Osteoblast (primary cell): ENCODE results near the gene CDK2. TPM values are rescaled to one million over a fixed set of nuclear protein-coding genes. Genes with fewer than 3 reads are reported as not detected.
A peak's percentile ranks its signal among the peaks of the same experiment; 100 is the strongest.

Experiments
- DNase-seq: peaks from one replicate; pipeline ENCODE4 v3.0.0; 2011; ENCODE audit warnings: low spot score, mixed read lengths; ENCODE audit not compliant: insufficient read length; ENCODE audit errors: missing footprints
- H2AFZ ChIP-seq: 2 replicates; pipeline ENCODE4 v1.6.0; 2011; ENCODE audit warnings: mild to moderate bottlenecking, low read length
- H3K27ac ChIP-seq: 2 replicates; pipeline ENCODE4 v1.5.1; 2011; ENCODE audit warnings: mild to moderate bottlenecking, low read depth, low read length, moderate library complexity
- H3K27me3 ChIP-seq: 2 replicates; pipeline ENCODE4 v1.6.0; 2012; ENCODE audit warnings: mild to moderate bottlenecking, control low read depth, inconsistent platforms, low read length, moderate library complexity; ENCODE audit not compliant: insufficient read depth
- H3K36me3 ChIP-seq: 2 replicates; pipeline ENCODE4 v1.5.1; 2011; ENCODE audit warnings: mild to moderate bottlenecking, low read length, control low read depth, moderate library complexity; ENCODE audit not compliant: insufficient read depth
- H3K4me1 ChIP-seq: 2 replicates; pipeline ENCODE4 v1.5.1; 2011; ENCODE audit warnings: mild to moderate bottlenecking, low read length, control low read depth, moderate library complexity; ENCODE audit not compliant: insufficient read depth
- H3K4me2 ChIP-seq: 2 replicates; pipeline ENCODE4 v1.6.0; 2011; ENCODE audit warnings: mild to moderate bottlenecking, low read length; ENCODE audit not compliant: insufficient read depth
- H3K4me3 ChIP-seq: fragments of 200-600 bp; sonication (generic); 3 replicates; pipeline ENCODE4 v1.5.1; 2012; ENCODE audit warnings: mild to moderate bottlenecking, low read length, inconsistent platforms; ENCODE audit not compliant: insufficient read depth
- H3K79me2 ChIP-seq: 2 replicates; pipeline ENCODE4 v1.6.0; 2012; ENCODE audit warnings: mild to moderate bottlenecking, low read length, control low read depth, inconsistent platforms; ENCODE audit not compliant: insufficient read depth
- H3K9me3 ChIP-seq: 2 replicates; pipeline ENCODE4 v1.5.1; 2011; ENCODE audit warnings: low read depth, low read length, control low read depth
- H4K20me1 ChIP-seq: 2 replicates; pipeline ENCODE4 v1.6.0; 2012; ENCODE audit warnings: mild to moderate bottlenecking, low read length, control low read depth; ENCODE audit not compliant: insufficient read depth
- CTCF ChIP-seq: IDR thresholded peaks from 2 replicates; pipeline ENCODE4 v1.5.1; 2011; ENCODE audit warnings: mild to moderate bottlenecking, low read depth, low read length, moderate library complexity; ENCODE audit errors: extremely low read depth
- total RNA-seq: library from RNA; depleted of rRNA; stranded (reverse); fragments of >200 nt; gene quantifications from 2 replicates; pipeline ENCODE4 v1.2.3, GENCODE V29; 2012

Gene CDK2
- total RNA-seq, 1 donor = 13.4 TPM

GRCh38 chr12:55965941-55966407 lies 656 bp upstream of the CDK2 start, which contains the start of gene PMEL:
Gene PMEL, minus strand, starts transcription at chr12:55966042. Its CDS starts 31 bp downstream, at chr12:55966011.
- TF ChIP-seq CTCF = no peak
- Histone ChIP-seq H3K4me1 (peaks cover 18% of the 10 kb centered on the region), H3K4me2 (peak within 1 kb of the TSS; percentile 97), H3K27ac (peak within 1 kb of the TSS; percentile 83), H3K79me2 (peaks cover 22% of the 10 kb centered on the region), H3K4me3 (peak within 1 kb of the TSS; percentile 98), H2AFZ (peak within 1 kb of the TSS; percentile 98), H3K27me3 (no peaks in the 10 kb centered on the region), H3K9me3 (no peaks in the 10 kb centered on the region), H3K36me3 (no peaks in the 10 kb centered on the region), H4K20me1 (no peaks in the 10 kb centered on the region)
- peak; percentile 75 for DNase-seq

GRCh38 chr12:55969356-55969755 lies 2.7 kb downstream of the CDK2 start:
- Histone ChIP-seq H3K27me3 (no peaks in the 10 kb centered on the region), H4K20me1 (no peaks in the 10 kb centered on the region), H3K79me2 (peaks cover 27% of the 10 kb centered on the region), H3K36me3 (no peaks in the 10 kb centered on the region), H3K4me3 (no peak overlapping the region), H3K27ac (no peak overlapping the region), H3K4me2 (no peak overlapping the region), H3K9me3 (no peaks in the 10 kb centered on the region), H3K4me1 (peaks cover 36% of the 10 kb centered on the region), H2AFZ (no peak overlapping the region)
- no peak for DNase-seq
- no peak for TF ChIP-seq CTCF

GRCh38 chr12:55970775-55971174 lies 4.1 kb downstream of the CDK2 start:
- H4K20me1 ChIP-seq = peaks cover 5% of the 10 kb centered on the region
- no peak for TF ChIP-seq CTCF

GRCh38 chr12:55972042-55972441 lies 5.4 kb downstream of the CDK2 start:
- H3K9me3 ChIP-seq = no peaks in the 10 kb centered on the region
- peaks cover 8% of the 10 kb centered on the region for H3K36me3 ChIP-seq
- H3K27me3 ChIP-seq = no peaks in the 10 kb centered on the region
- H3K27ac ChIP-seq = peak overlapping the region; percentile 99
- peaks cover 37% of the 10 kb centered on the region for H3K4me1 ChIP-seq
- peak overlapping the region; percentile 1 for H3K4me3 ChIP-seq
- H3K79me2 ChIP-seq = peaks cover 50% of the 10 kb centered on the region
- TF ChIP-seq CTCF = no peak
- H2AFZ ChIP-seq = no peak overlapping the region
- peak overlapping the region; percentile 99 for H3K4me2 ChIP-seq
- peak; percentile 83 for DNase-seq
- H4K20me1 ChIP-seq = peaks cover 11% of the 10 kb centered on the region

More at GRCh38 chr12:55970775-55971174, 4.1 kb downstream of the CDK2 start:
- no peak overlapping the region for H3K4me3 ChIP-seq
- H3K27ac ChIP-seq = peak overlapping the region; percentile 99
- no peaks in the 10 kb centered on the region for H3K27me3 ChIP-seq
- H3K4me1 ChIP-seq = peaks cover 44% of the 10 kb centered on the region
- H3K79me2 ChIP-seq = peaks cover 41% of the 10 kb centered on the region
- H2AFZ ChIP-seq = no peak overlapping the region
- peak; percentile 66 for DNase-seq
- no peak overlapping the region for H3K4me2 ChIP-seq
- no peaks in the 10 kb centered on the region for H3K9me3 ChIP-seq
- no peaks in the 10 kb centered on the region for H3K36me3 ChIP-seq
